ENCODE results near the gene ECI1. TPM values are rescaled to one million over a fixed set of nuclear protein-coding genes. Genes with fewer than 3 reads are reported as not detected.

ECI1 gene
- polyA plus RNA-seq, 3 donors, result 29.9 to 74.5 (median 52.3) TPM

DNA sequence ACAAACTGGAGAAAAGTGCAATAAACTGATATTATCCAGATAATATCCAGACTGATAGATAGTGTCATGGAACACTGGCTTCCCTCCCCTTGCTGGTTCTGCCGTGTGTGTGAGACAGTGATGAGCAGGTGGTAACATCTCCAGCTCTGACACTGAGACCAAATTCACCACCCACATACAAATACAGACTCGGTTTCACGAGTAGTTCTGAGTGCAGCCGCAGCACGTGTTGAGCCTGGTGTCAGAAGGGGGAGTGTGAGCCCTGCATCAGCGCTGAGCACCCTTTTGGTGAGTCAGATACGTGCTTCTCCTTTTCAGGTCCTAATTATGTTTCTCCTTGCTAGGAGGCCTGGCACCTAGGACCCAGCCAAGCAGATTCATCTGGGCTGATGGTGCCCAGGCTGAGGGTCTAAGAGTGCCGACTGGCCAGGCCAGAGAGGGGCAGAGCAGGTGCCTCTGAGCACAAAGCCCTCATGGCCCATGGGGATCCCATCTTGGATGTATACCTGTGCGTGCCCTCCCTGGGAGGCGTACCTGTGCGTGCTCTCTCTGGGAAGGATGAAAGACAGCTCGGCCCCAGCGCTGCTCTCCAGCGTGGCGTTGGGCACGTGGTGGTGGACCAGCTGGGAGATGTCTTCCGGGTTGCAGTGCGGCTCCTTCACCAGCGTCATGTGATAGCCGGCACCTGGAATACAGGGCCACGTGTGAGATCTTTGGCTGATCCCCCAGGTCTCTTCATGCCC lies 43.8 kb upstream of the ECI1 start:
- no peaks in the 10 kb centered on the region for H3K36me3 Mint-ChIP-seq
- peak overlapping the region in 1 of 7 donors; percentile 28 for H3K27ac Mint-ChIP-seq
- H3K4me3 Mint-ChIP-seq, result no peak overlapping the region
- Histone ChIP-seq H3K27ac (ENCODE audit: low read depth in 1 of 2, low read length in 2 of 2) (no peak overlapping the region), H3K9me3 (replicated peaks in 1 of 2; ENCODE audit: control insufficient read depth in 1 of 2, insufficient read depth in 1 of 2, low read length in 2 of 2) (no peaks in the 10 kb centered on the region), H3K4me3 (replicated peaks in 1 of 3; ENCODE audit: low read depth in 2 of 3, low read length in 3 of 3) (no peak overlapping the region), H3K9ac (ENCODE audit: insufficient read depth, low read length, poor library complexity, severe bottlenecking) (no peak overlapping the region), H3K27me3 (ENCODE audit: control insufficient read depth in 2 of 2, insufficient read depth in 2 of 2, low read length in 2 of 2) (no peaks in the 10 kb centered on the region), H3K4me1 (ENCODE audit: control insufficient read depth in 1 of 2, insufficient read depth in 2 of 2, low read length in 2 of 2) (peaks cover 0 to 6% of the 10 kb centered on the region in 2 donors), H4K20me1 (ENCODE audit: insufficient read depth, low read length) (no peaks in the 10 kb centered on the region), H2AFZ (ENCODE audit: insufficient read depth, low read depth, low read length, poor library complexity, severe bottlenecking) (no peak overlapping the region), H3K36me3 (replicated peaks in 1 of 2; ENCODE audit: control insufficient read depth in 1 of 2, insufficient read depth in 2 of 2, low read length in 2 of 2) (no peaks in the 10 kb centered on the region), H3K79me2 (ENCODE audit: insufficient read depth, low read length) (no peaks in the 10 kb centered on the region), H3K4me2 (replicated peaks; ENCODE audit: extremely low read depth, low read length, poor library complexity, severe bottlenecking) (no peak overlapping the region)
- intact Hi-C loops (cut with micrococcal nuclease), result no loop called here
- no peaks in the 10 kb centered on the region for H3K9me3 Mint-ChIP-seq
- peaks cover 8% of the 10 kb centered on the region for H3K4me1 Mint-ChIP-seq
- WGBS (ENCODE audit: insufficient coverage), result 96% methylated on average over 19 of the region's 21 CpGs
- TF ChIP-seq, protein P1, sequence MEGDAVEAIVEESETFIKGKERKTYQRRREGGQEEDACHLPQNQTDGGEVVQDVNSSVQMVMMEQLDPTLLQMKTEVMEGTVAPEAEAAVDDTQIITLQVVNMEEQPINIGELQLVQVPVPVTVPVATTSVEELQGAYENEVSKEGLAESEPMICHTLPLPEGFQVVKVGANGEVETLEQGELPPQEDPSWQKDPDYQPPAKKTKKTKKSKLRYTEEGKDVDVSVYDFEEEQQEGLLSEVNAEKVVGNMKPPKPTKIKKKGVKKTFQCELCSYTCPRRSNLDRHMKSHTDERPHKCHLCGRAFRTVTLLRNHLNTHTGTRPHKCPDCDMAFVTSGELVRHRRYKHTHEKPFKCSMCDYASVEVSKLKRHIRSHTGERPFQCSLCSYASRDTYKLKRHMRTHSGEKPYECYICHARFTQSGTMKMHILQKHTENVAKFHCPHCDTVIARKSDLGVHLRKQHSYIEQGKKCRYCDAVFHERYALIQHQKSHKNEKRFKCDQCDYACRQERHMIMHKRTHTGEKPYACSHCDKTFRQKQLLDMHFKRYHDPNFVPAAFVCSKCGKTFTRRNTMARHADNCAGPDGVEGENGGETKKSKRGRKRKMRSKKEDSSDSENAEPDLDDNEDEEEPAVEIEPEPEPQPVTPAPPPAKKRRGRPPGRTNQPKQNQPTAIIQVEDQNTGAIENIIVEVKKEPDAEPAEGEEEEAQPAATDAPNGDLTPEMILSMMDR (IDR thresholded peaks at IDR 0.05), result no peak
- DNase-seq, result no peak
- peaks cover 0 to 7% (median 0%) of the 10 kb centered on the region in 3 donors for H3K27me3 Mint-ChIP-seq (ENCODE audit: low read depth in 3 of 3)

DNA sequence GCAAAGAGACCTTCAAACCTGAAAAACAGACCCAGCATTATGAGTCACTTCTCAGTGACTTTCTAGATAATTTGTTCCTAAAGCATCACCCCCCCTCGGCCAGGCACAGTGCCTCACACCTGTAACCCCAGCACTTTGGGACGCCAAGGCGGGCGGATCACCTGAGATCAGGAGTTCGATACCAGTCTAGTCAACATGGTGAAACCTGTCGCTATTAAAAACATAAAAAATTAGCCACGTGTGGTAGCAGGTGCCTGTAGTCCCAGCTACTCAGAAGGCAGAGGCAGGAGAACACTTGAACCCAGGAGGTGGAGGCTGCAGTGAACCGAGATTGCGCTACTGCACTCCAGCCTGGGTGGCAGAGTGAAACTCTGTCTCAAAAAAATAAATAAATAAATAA lies 40.8 kb upstream of the ECI1 start:
- TF ChIP-seq, protein P1 (IDR thresholded peaks at IDR 0.05), result no peak
- intact Hi-C loops (cut with micrococcal nuclease), result no loop called here
- WGBS (ENCODE audit: insufficient coverage), result 96% methylated on average over 3 of the region's 9 CpGs

More for the DNA sequence above, 40.8 kb upstream of the ECI1 start:
- Histone ChIP-seq H3K9me3 (replicated peaks in 1 of 2; ENCODE audit: control insufficient read depth in 1 of 2, insufficient read depth in 1 of 2, low read length in 2 of 2) (no peaks in the 10 kb centered on the region), H3K36me3 (replicated peaks in 1 of 2; ENCODE audit: control insufficient read depth in 1 of 2, insufficient read depth in 2 of 2, low read length in 2 of 2) (no peaks in the 10 kb centered on the region), H3K4me2 (replicated peaks; ENCODE audit: extremely low read depth, low read length, poor library complexity, severe bottlenecking) (no peak overlapping the region), H3K27ac (ENCODE audit: low read depth in 1 of 2, low read length in 2 of 2) (no peak overlapping the region), H3K79me2 (ENCODE audit: insufficient read depth, low read length) (no peaks in the 10 kb centered on the region), H3K9ac (ENCODE audit: insufficient read depth, low read length, poor library complexity, severe bottlenecking) (no peak overlapping the region), H3K27me3 (ENCODE audit: control insufficient read depth in 2 of 2, insufficient read depth in 2 of 2, low read length in 2 of 2) (no peaks in the 10 kb centered on the region), H3K4me1 (ENCODE audit: control insufficient read depth in 1 of 2, insufficient read depth in 2 of 2, low read length in 2 of 2) (peaks cover 0 to 6% of the 10 kb centered on the region in 2 donors), H3K4me3 (replicated peaks in 1 of 3; ENCODE audit: low read depth in 2 of 3, low read length in 3 of 3) (no peak overlapping the region), H4K20me1 (ENCODE audit: insufficient read depth, low read length) (no peaks in the 10 kb centered on the region), H2AFZ (ENCODE audit: insufficient read depth, low read depth, low read length, poor library complexity, severe bottlenecking) (no peak overlapping the region)
- Mint-ChIP-seq H3K27me3 (ENCODE audit: low read depth in 3 of 3) (peaks cover 0 to 9% (median 0%) of the 10 kb centered on the region in 3 donors), H3K36me3 (no peaks in the 10 kb centered on the region), H3K27ac (no peak overlapping the region), H3K9me3 (no peaks in the 10 kb centered on the region), H3K4me1 (peaks cover 8% of the 10 kb centered on the region), H3K4me3 (no peak overlapping the region)
- no peak for DNase-seq
